ENCODE data around the gene CCRL2.
"Not testable (repeated sequence)": the region's sequence is repeated elsewhere in the genome, so short reads cannot be mapped to it uniquely, and the experiment has no call there.

Gene CCRL2

GRCh38 chr3:46405301-46406019 is 1.6 kb upstream of the CCRL2 start:
- DNase-seq, result peak; percentile 39

- no peak for DNase-seq
These were observed 644 bp upstream of the CCRL2 start for GRCh38 chr3:46406443-46406787.

- no peak for DNase-seq
These were observed 911 bp downstream of the CCRL2 start for GRCh38 chr3:46407970-46408369.

GRCh38 chr3:46408853-46409252 is 1.8 kb downstream of the CCRL2 start:
- DNase-seq, result no peak

- DNase-seq, result no peak
These were observed 2.9 kb downstream of the CCRL2 start for GRCh38 chr3:46409739-46410489.

- DNase-seq, result no peak
These were observed 3.6 kb downstream of the CCRL2 start for GRCh38 chr3:46410669-46411068.

- DNase-seq, result no peak
These were observed 4.2 kb downstream of the CCRL2 start for GRCh38 chr3:46411271-46411670.

- DNase-seq, result no peak
These were observed 5.8 kb downstream of the CCRL2 start for GRCh38 chr3:46412786-46413298.

- no peak for DNase-seq
These were observed 6.9 kb downstream of the CCRL2 start for GRCh38 chr3:46413951-46414350.

- DNase-seq, result no peak
These were observed 7.7 kb downstream of the CCRL2 start for GRCh38 chr3:46414739-46415138.

GRCh38 chr3:46416125-46416810 is 9.2 kb downstream of the CCRL2 start:
- DNase-seq, result no peak

GRCh38 chr3:46416811-46417510 is 9.9 kb downstream of the CCRL2 start:
- no peak for DNase-seq

- DNase-seq, result no peak
These were observed 11.0 kb downstream of the CCRL2 start for GRCh38 chr3:46417841-46418611.

GRCh38 chr3:46419816-46420215 is 12.8 kb downstream of the CCRL2 start:
- no peak for DNase-seq

GRCh38 chr3:46420931-46421330 is 13.9 kb downstream of the CCRL2 start:
- DNase-seq, result no peak

GRCh38 chr3:46422617-46423016 is 15.6 kb downstream of the CCRL2 start:
- DNase-seq, result no peak

- DNase-seq, result no peak
These were observed 16.5 kb downstream of the CCRL2 start for GRCh38 chr3:46423588-46423987.

- not testable (repeated sequence) for DNase-seq
These were observed 19.4 kb downstream of the CCRL2 start for GRCh38 chr3:46426476-46426875.

GRCh38 chr3:46427404-46427803 is 20.3 kb downstream of the CCRL2 start:
- not testable (repeated sequence) for DNase-seq

- no peak for DNase-seq
These were observed 21.1 kb downstream of the CCRL2 start for GRCh38 chr3:46427916-46428833.

- no peak for DNase-seq
These were observed 22.2 kb downstream of the CCRL2 start for GRCh38 chr3:46429250-46429649.

All from right kidney (tissue), 1 donor.